Effector memory CD4-positive, alpha-beta T cell (primary cell): Measurements from ENCODE around the gene ANTXR1.
"Not testable (repeated sequence)": the region's sequence is repeated elsewhere in the genome, so short reads cannot be mapped to it uniquely, and the experiment has no call there.

Experiments
- DNase-seq, 3 donors: peaks; one replicate each; pipeline ENCODE4 v3.0.0-alpha.2; 2020
- H3K27ac ChIP-seq: 2 replicates; pipeline ENCODE4 v1.7.0; 2013; ENCODE audit warnings: mild to moderate bottlenecking, low read length, moderate library complexity; ENCODE audit not compliant: insufficient read depth, poor library complexity, severe bottlenecking
- H3K27me3 ChIP-seq: replicated peaks from 2 replicates; pipeline ENCODE4 v1.7.0; 2013; ENCODE audit warnings: mild to moderate bottlenecking, low read length; ENCODE audit not compliant: insufficient read depth, control insufficient read depth, poor library complexity, severe bottlenecking
- H3K36me3 ChIP-seq: 2 replicates; pipeline ENCODE4 v1.7.0; 2013; ENCODE audit warnings: mild to moderate bottlenecking, low read length, moderate library complexity; ENCODE audit not compliant: control insufficient read depth, insufficient read depth
- H3K4me1 ChIP-seq: 2 replicates; pipeline ENCODE4 v1.7.0; 2013; ENCODE audit warnings: low read length, mild to moderate bottlenecking; ENCODE audit not compliant: control insufficient read depth, insufficient read depth, poor library complexity, severe bottlenecking
- H3K4me3 ChIP-seq: 2 replicates; pipeline ENCODE4 v1.7.0; 2013; ENCODE audit warnings: low read length, low read depth, mild to moderate bottlenecking; ENCODE audit not compliant: insufficient read depth, poor library complexity, severe bottlenecking
- H3K9me3 ChIP-seq: 2 replicates; pipeline ENCODE4 v1.7.0; 2013; ENCODE audit warnings: mild to moderate bottlenecking, low read length, moderate library complexity; ENCODE audit not compliant: control insufficient read depth

Gene ANTXR1

DNA sequence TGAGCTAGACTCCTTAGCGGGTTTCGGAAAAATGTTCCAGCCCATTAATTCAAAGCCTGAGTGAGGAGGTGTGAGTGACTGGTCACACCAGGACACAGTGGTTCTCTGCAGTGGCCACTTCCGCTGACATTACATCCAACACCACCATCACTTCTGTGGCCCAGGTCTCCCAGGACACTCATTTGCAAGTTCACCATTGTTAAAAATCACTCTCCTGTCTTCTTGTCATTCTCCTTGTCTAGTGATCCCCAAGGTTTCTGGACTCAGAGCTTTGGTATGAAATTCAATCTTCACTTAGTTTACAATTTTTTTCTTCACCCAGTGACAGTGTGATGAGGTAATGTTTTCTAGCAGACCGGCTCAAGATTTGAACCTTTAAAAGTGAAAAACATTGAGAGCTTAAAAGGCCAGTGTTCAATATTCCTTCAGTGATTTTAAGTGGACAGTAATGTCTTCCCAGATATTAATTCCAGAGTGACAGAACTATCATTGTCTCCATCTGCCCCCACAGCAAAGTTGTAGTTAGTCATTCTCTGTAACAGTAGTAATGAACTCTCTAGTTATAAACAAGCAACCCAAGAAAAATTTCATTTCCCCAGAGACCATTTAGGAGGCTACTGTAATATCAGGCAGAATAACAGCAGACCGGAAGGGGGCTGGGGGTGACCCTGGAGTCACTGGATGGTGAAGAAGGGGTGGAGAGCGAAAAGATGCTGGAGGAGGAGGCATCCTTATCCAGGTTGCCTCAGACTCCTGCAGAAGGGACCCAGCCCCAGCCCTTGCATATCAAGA lies 209.2 kb downstream of the ANTXR1 start:
- no peak overlapping the region for H3K4me3 ChIP-seq
- H3K27me3 ChIP-seq, result no peaks in the 10 kb centered on the region
- no peaks in the 10 kb centered on the region for H3K36me3 ChIP-seq
- H3K9me3 ChIP-seq, result no peaks in the 10 kb centered on the region
- no peaks in the 10 kb centered on the region for H3K4me1 ChIP-seq
- DNase-seq, result no peak
- H3K27ac ChIP-seq, result no peak overlapping the region

DNA sequence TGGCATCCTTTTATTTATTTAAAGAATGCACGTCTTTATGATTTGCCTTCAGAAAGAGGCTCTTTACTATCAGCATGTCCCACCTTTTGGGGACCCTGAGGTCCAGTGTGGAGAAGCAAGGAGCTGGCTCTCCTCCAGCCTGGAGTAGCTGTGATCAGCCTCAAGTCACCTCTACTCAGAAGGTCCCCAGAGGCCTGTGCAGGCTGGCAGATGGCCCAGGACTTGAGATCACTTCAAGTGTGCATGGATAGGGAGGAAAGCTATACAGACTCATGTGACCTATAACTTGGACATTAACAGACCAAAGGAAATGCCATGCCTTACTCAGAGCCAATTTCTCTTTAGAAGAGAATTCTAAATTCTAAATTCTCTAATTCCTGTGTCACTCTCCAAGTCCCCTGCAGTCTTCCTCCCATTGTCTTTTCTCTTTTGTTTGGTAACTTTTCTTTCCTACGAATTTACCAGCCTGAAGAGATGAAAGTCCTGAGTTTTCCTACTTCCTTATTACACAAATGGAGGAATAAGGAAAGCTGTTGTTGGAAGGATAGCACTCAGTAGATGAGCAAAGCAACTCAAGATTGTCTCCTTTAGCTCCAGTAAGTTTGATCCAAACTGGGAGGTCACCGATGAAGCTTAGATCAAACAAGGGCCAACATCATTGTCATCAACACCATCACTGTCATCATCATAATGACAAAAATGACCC lies 210.1 kb downstream of the ANTXR1 start:
- Histone ChIP-seq H3K9me3 (no peaks in the 10 kb centered on the region), H3K4me1 (no peaks in the 10 kb centered on the region), H3K27ac (no peak overlapping the region), H3K4me3 (no peak overlapping the region), H3K27me3 (no peaks in the 10 kb centered on the region), H3K36me3 (no peaks in the 10 kb centered on the region)
- no peak for DNase-seq

DNA sequence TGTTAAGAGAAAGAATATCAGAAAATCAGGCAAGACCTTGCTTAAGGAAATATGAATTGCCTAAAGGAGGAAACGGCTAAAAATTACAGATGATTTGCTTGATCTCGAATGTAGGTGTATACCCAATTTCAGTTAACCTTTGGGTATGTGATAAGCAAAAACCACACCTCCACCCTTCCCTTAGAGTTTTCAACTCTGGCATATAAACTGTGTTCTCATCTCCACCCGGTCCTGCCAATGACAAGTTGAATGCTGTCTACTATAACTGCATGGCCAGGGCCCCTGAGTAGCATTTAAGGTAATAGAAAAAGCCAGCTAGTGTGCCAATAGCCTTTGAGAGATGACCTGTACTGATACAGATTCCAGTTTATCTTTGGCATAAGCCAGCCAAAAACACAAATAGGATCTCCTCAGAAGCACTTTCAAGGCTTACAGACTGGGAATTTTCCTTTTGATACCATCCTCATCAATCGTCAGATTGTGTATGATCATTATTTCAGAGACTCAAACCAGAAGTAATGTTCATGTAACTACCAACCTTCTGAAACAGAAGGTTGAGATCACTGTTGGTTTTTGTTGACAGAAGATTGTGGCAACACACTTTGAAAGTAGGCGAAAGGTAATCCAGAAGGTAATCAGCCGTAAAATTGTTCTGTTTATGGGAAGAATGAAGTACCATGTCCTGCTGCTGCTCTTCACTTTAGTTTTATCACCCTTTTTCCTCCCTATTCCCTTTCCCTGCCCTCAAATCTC lies 211.0 kb downstream of the ANTXR1 start:
- no peaks in the 10 kb centered on the region for H3K9me3 ChIP-seq
- DNase-seq, result no peak
- no peaks in the 10 kb centered on the region for H3K36me3 ChIP-seq
- no peak overlapping the region for H3K27ac ChIP-seq
- no peaks in the 10 kb centered on the region for H3K27me3 ChIP-seq
- no peak overlapping the region for H3K4me3 ChIP-seq
- no peaks in the 10 kb centered on the region for H3K4me1 ChIP-seq

DNA sequence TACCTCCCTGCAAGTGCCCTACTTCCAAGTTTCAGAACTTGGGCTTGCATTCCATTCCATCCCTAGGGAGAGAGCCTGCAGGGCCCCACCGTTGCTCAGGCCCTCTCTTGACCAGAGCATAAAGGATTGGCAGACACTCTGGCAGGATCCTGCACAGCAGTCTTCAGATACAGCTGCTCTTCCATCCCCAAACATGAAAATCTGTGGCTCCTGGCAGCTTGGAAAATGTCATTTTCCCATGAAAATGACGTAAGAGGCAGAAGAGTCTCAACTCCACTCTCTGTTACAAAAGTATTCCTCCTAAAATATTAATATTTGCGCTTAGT lies 211.5 kb downstream of the ANTXR1 start:
- Histone ChIP-seq H3K4me1 (no peaks in the 10 kb centered on the region), H3K27me3 (no peaks in the 10 kb centered on the region), H3K27ac (no peak overlapping the region), H3K9me3 (no peaks in the 10 kb centered on the region), H3K4me3 (no peak overlapping the region), H3K36me3 (no peaks in the 10 kb centered on the region)
- DNase-seq, result no peak

DNA sequence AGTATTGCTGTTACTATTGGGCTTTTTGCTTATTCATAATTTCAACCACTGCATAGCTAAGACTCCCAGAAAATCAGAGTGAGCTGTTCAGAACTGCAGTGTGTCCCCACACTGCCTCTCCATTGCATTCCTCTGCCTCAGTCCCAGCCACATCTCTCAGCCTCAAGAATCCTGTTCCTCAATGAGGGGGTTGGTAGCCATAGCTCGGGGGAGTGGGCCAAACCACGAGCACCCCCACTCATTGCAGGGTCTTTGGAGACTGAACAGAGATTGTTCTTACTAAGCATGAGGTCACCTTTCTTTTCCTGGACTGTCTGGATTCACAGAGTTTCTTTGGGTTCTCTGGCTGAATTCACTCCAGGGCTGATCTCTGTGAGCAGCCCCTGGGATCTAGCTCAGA lies 213.0 kb downstream of the ANTXR1 start:
- H3K4me1 ChIP-seq, result no peaks in the 10 kb centered on the region

DNA sequence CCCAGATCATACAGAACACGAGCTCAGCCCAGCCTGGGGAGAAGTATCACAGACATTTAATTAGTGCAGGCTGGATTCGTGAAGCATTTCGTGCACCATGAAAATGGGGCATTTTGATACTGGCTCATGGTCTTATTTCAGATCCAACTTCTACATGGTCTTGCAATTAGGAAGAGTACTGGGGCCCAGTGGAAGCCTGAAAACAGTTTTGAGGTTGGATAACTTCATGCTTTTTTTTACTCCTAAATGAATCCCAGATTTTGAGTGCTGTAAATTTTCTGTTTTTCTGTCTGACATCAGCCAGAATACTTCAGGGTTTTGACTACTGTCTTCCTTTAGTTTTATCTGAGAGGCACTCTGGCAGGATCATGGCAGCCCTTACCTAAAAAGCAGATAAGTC lies 213.9 kb downstream of the ANTXR1 start:
- no peak overlapping the region for H3K27ac ChIP-seq
- no peaks in the 10 kb centered on the region for H3K9me3 ChIP-seq
- H3K4me1 ChIP-seq, result no peaks in the 10 kb centered on the region
- no peaks in the 10 kb centered on the region for H3K36me3 ChIP-seq
- no peak overlapping the region for H3K4me3 ChIP-seq
- no peak for DNase-seq
- no peaks in the 10 kb centered on the region for H3K27me3 ChIP-seq

More for the DNA sequence above, 213.0 kb downstream of the ANTXR1 start:
- Histone ChIP-seq H3K36me3 (no peaks in the 10 kb centered on the region), H3K27ac (no peak overlapping the region), H3K27me3 (no peaks in the 10 kb centered on the region), H3K9me3 (no peaks in the 10 kb centered on the region), H3K4me3 (no peak overlapping the region)
- DNase-seq, result no peak

DNA sequence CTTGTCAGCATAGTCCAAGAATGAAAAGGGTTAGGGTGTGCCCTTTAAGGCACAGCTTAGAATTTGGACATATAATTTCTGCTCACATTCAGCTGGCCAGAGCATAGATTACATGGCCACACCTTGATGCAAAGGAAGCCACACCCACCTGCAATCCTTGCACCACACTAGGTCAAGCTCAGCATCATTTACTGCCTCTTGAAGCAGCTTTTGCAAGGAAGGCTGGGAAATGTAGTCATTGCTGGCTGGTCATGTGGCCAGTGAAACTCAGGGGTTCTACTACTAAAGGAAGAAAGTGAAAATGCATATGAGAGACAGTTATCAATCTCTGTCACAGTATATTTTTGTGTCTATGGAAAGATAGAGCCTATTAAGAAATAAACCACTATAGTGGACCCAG lies 214.7 kb downstream of the ANTXR1 start:
- no peaks in the 10 kb centered on the region for H3K4me1 ChIP-seq
- no peaks in the 10 kb centered on the region for H3K9me3 ChIP-seq
- no peaks in the 10 kb centered on the region for H3K36me3 ChIP-seq
- no peak overlapping the region for H3K27ac ChIP-seq
- no peak overlapping the region for H3K4me3 ChIP-seq
- no peak for DNase-seq
- no peaks in the 10 kb centered on the region for H3K27me3 ChIP-seq

DNA sequence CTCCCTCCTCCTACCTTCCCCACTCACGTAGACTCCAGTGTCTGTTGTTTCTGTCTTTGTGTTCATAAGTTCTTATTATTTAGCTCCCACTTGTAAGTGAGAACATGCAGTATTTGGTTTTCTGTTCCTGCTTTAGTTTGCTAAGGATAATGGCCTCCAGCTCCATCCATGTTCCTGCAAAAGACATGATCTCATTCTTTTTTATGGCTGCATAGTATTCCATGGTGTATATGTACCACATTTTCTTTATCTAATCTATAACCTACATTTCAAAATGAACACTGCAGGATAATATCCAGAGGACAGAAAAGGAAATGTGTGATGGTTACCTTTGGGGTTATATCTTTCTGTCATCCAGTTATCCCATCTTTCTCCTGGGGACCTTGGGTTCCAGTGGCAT lies 218.0 kb downstream of the ANTXR1 start:
- not testable (repeated sequence) for H3K9me3 ChIP-seq, H3K27ac ChIP-seq, H3K4me1 ChIP-seq, H3K4me3 ChIP-seq, H3K27me3 ChIP-seq, DNase-seq, H3K36me3 ChIP-seq

DNA sequence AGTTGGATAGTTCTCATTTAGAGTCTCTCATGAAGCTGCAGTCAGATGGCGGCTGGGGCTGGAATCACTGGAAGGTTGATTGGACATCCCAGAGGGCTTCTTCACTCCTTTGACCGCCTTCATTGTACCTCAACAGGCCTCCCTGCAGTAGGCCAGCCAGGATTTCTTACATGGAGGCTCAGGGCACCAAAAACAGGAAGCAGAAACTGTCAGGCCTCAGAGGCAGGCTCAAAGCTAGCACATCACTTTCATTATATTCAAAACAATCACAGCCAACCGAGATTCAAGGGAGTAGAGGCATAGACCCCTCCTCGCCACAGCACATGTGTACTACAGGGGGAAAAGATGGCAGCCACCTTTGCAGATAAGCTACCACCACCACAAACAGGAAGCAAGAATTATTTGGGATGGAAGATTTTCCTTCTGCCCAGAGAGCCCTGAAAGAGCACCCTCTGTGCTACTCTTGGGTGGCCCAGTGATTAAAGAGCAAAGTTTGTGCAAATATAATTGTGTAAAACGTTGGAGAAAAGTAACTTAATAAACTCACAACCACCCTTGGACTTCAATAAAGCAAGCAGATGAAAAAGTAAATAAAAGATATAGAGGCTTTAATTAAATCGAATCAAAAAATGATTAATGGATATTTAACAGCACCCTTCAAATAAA lies 218.8 kb downstream of the ANTXR1 start:
- DNase-seq, result no peak
- H3K4me3 ChIP-seq, result no peak overlapping the region
- H3K27ac ChIP-seq, result no peak overlapping the region
- no peaks in the 10 kb centered on the region for H3K9me3 ChIP-seq
- H3K4me1 ChIP-seq, result no peaks in the 10 kb centered on the region
- H3K36me3 ChIP-seq, result no peaks in the 10 kb centered on the region
- H3K27me3 ChIP-seq, result no peaks in the 10 kb centered on the region
